ENCODE results near the gene TRMT44. TPM values are rescaled to one million over a fixed set of nuclear protein-coding genes. Genes with fewer than 3 reads are reported as not detected.
"Not testable (repeated sequence)": the region's sequence is repeated elsewhere in the genome, so short reads cannot be mapped to it uniquely, and the experiment has no call there.

TRMT44 gene
- polyA plus RNA-seq, 4 donors, result 4.7 to 11.6 (median 5.2) TPM

- Histone ChIP-seq H3K9me3 (ENCODE audit: control insufficient read depth in 2 of 2, insufficient read depth in 1 of 2, low read depth in 1 of 2, low read length in 1 of 2) (no peaks in the 10 kb centered on the region), H3K36me3 (ENCODE audit: control insufficient read depth in 3 of 3, insufficient read depth in 2 of 3, low read depth in 1 of 3, low read length in 3 of 3) (peaks cover 2 to 67% (median 17%) of the 10 kb centered on the region in 3 donors), H3K4me1 (ENCODE audit: control insufficient read depth in 3 of 3, insufficient read depth in 2 of 3, low read depth in 1 of 3, low read length in 2 of 3) (no peaks in the 10 kb centered on the region), H3K27ac (ENCODE audit: low read depth in 1 of 3, low read length in 2 of 3) (no peak overlapping the region), H3K4me3 (ENCODE audit: low read depth in 1 of 3, low read length in 3 of 3) (no peak overlapping the region), H3K27me3 (ENCODE audit: control insufficient read depth in 3 of 3, insufficient read depth in 3 of 3, low read length in 3 of 3) (no peaks in the 10 kb centered on the region)
- FAIRE-seq, result no peak
- WGBS, 3 donors, result 40 to 45% (median 43%) methylated on average over 12 of the region's 12 CpGs
- peak; percentile 43 to 71 for DNase-seq
These were observed 37.3 kb upstream of the TRMT44 start for GRCh38 chr4:8403173-8403753.

- H3K4me3 ChIP-seq (ENCODE audit: low read depth in 1 of 3, low read length in 3 of 3), result no peak overlapping the region
- WGBS, 3 donors, result 79 to 89% (median 84%) methylated on average over 13 of the region's 13 CpGs
- no peak for DNase-seq
- peaks cover 2 to 70% (median 14%) of the 10 kb centered on the region in 3 donors for H3K36me3 ChIP-seq (ENCODE audit: control insufficient read depth in 3 of 3, insufficient read depth in 2 of 3, low read depth in 1 of 3, low read length in 3 of 3)
- H3K9me3 ChIP-seq (ENCODE audit: control insufficient read depth in 2 of 2, insufficient read depth in 1 of 2, low read depth in 1 of 2, low read length in 1 of 2), result no peaks in the 10 kb centered on the region
- H3K27me3 ChIP-seq (ENCODE audit: control insufficient read depth in 3 of 3, insufficient read depth in 3 of 3, low read length in 3 of 3), result no peaks in the 10 kb centered on the region
- H3K4me1 ChIP-seq (ENCODE audit: control insufficient read depth in 3 of 3, insufficient read depth in 2 of 3, low read depth in 1 of 3, low read length in 2 of 3), result no peaks in the 10 kb centered on the region
- no peak for FAIRE-seq
- H3K27ac ChIP-seq (ENCODE audit: low read depth in 1 of 3, low read length in 2 of 3), result no peak overlapping the region
These were observed 36.6 kb upstream of the TRMT44 start for GRCh38 chr4:8403976-8404375.

GRCh38 chr4:8404791-8405515 is 35.6 kb upstream of the TRMT44 start:
- DNase-seq (no peak), FAIRE-seq (no peak)
- no peak overlapping the region for H3K27ac ChIP-seq (ENCODE audit: low read depth in 1 of 3, low read length in 2 of 3)
- 89 to 91% (median 91%) methylated on average over 14 of the region's 14 CpGs for WGBS, 3 donors
- no peaks in the 10 kb centered on the region for H3K9me3 ChIP-seq (ENCODE audit: control insufficient read depth in 2 of 2, insufficient read depth in 1 of 2, low read depth in 1 of 2, low read length in 1 of 2)
- no peaks in the 10 kb centered on the region for H3K4me1 ChIP-seq (ENCODE audit: control insufficient read depth in 3 of 3, insufficient read depth in 2 of 3, low read depth in 1 of 3, low read length in 2 of 3)
- no peak overlapping the region for H3K4me3 ChIP-seq (ENCODE audit: low read depth in 1 of 3, low read length in 3 of 3)
- H3K27me3 ChIP-seq (ENCODE audit: control insufficient read depth in 3 of 3, insufficient read depth in 3 of 3, low read length in 3 of 3), result no peaks in the 10 kb centered on the region
- peaks cover 5 to 73% (median 14%) of the 10 kb centered on the region in 3 donors for H3K36me3 ChIP-seq (ENCODE audit: control insufficient read depth in 3 of 3, insufficient read depth in 2 of 3, low read depth in 1 of 3, low read length in 3 of 3)

GRCh38 chr4:8405516-8405875 is 35.1 kb upstream of the TRMT44 start:
- DNase-seq, result no peak
- 93 to 96% (median 94%) methylated on average over 9 of the region's 9 CpGs for WGBS, 3 donors
- H3K27ac ChIP-seq (ENCODE audit: low read depth in 1 of 3, low read length in 2 of 3), result no peak overlapping the region
- no peaks in the 10 kb centered on the region for H3K9me3 ChIP-seq (ENCODE audit: control insufficient read depth in 2 of 2, insufficient read depth in 1 of 2, low read depth in 1 of 2, low read length in 1 of 2)
- H3K27me3 ChIP-seq (ENCODE audit: control insufficient read depth in 3 of 3, insufficient read depth in 3 of 3, low read length in 3 of 3), result no peaks in the 10 kb centered on the region
- H3K36me3 ChIP-seq (ENCODE audit: control insufficient read depth in 3 of 3, insufficient read depth in 2 of 3, low read depth in 1 of 3, low read length in 3 of 3), result peaks cover 5 to 75% (median 14%) of the 10 kb centered on the region in 3 donors
- no peak overlapping the region for H3K4me3 ChIP-seq (ENCODE audit: low read depth in 1 of 3, low read length in 3 of 3)
- H3K4me1 ChIP-seq (ENCODE audit: control insufficient read depth in 3 of 3, insufficient read depth in 2 of 3, low read depth in 1 of 3, low read length in 2 of 3), result no peaks in the 10 kb centered on the region
- no peak for FAIRE-seq

GRCh38 chr4:8406887-8407286 is 33.7 kb upstream of the TRMT44 start:
- peaks cover 5 to 80% (median 14%) of the 10 kb centered on the region in 3 donors for H3K36me3 ChIP-seq (ENCODE audit: control insufficient read depth in 3 of 3, insufficient read depth in 2 of 3, low read depth in 1 of 3, low read length in 3 of 3)
- DNase-seq; H3K4me1 ChIP-seq (ENCODE audit: control insufficient read depth in 3 of 3, insufficient read depth in 2 of 3, low read depth in 1 of 3, low read length in 2 of 3); H3K4me3 ChIP-seq (ENCODE audit: low read depth in 1 of 3, low read length in 3 of 3); H3K27ac ChIP-seq (ENCODE audit: low read depth in 1 of 3, low read length in 2 of 3); H3K9me3 ChIP-seq (ENCODE audit: control insufficient read depth in 2 of 2, insufficient read depth in 1 of 2, low read depth in 1 of 2, low read length in 1 of 2); FAIRE-seq; H3K27me3 ChIP-seq (ENCODE audit: control insufficient read depth in 3 of 3, insufficient read depth in 3 of 3, low read length in 3 of 3): not testable (repeated sequence)
- 80 to 95% (median 81%) methylated on average over 7 of the region's 7 CpGs for WGBS, 3 donors

GRCh38 chr4:8407316-8407715 is 33.3 kb upstream of the TRMT44 start:
- no peaks in the 10 kb centered on the region for H3K27me3 ChIP-seq (ENCODE audit: control insufficient read depth in 3 of 3, insufficient read depth in 3 of 3, low read length in 3 of 3)
- no peaks in the 10 kb centered on the region for H3K9me3 ChIP-seq (ENCODE audit: control insufficient read depth in 2 of 2, insufficient read depth in 1 of 2, low read depth in 1 of 2, low read length in 1 of 2)
- no peak overlapping the region for H3K27ac ChIP-seq (ENCODE audit: low read depth in 1 of 3, low read length in 2 of 3)
- WGBS, 3 donors, result 96 to 98% (median 97%) methylated on average over 14 of the region's 14 CpGs
- FAIRE-seq (no peak), DNase-seq (no peak)
- H3K4me1 ChIP-seq (ENCODE audit: control insufficient read depth in 3 of 3, insufficient read depth in 2 of 3, low read depth in 1 of 3, low read length in 2 of 3), result no peaks in the 10 kb centered on the region
- H3K36me3 ChIP-seq (ENCODE audit: control insufficient read depth in 3 of 3, insufficient read depth in 2 of 3, low read depth in 1 of 3, low read length in 3 of 3), result peaks cover 5 to 79% (median 11%) of the 10 kb centered on the region in 3 donors
- no peak overlapping the region for H3K4me3 ChIP-seq (ENCODE audit: low read depth in 1 of 3, low read length in 3 of 3)

GRCh38 chr4:8407756-8408155 is 32.8 kb upstream of the TRMT44 start:
- FAIRE-seq, result no peak
- no peak overlapping the region for H3K27ac ChIP-seq (ENCODE audit: low read depth in 1 of 3, low read length in 2 of 3)
- H3K36me3 ChIP-seq (ENCODE audit: control insufficient read depth in 3 of 3, insufficient read depth in 2 of 3, low read depth in 1 of 3, low read length in 3 of 3), result peaks cover 4 to 77% (median 11%) of the 10 kb centered on the region in 3 donors

GRCh38 chr4:8409264-8410065 is 31.1 kb upstream of the TRMT44 start:
- no peaks in the 10 kb centered on the region for H3K27me3 ChIP-seq (ENCODE audit: control insufficient read depth in 3 of 3, insufficient read depth in 3 of 3, low read length in 3 of 3)
- FAIRE-seq, result no peak
- 70 to 75% (median 73%) methylated on average over 16 to 17 of the region's 17 CpGs for WGBS, 3 donors
- DNase-seq, result peak in 1 of 2 donors; percentile 31
- H3K9me3 ChIP-seq (ENCODE audit: control insufficient read depth in 2 of 2, insufficient read depth in 1 of 2, low read depth in 1 of 2, low read length in 1 of 2), result no peaks in the 10 kb centered on the region
- no peak overlapping the region for H3K27ac ChIP-seq (ENCODE audit: low read depth in 1 of 3, low read length in 2 of 3)
- H3K36me3 ChIP-seq (ENCODE audit: control insufficient read depth in 3 of 3, insufficient read depth in 2 of 3, low read depth in 1 of 3, low read length in 3 of 3), result peaks cover 8 to 78% (median 8%) of the 10 kb centered on the region in 3 donors
- no peaks in the 10 kb centered on the region for H3K4me1 ChIP-seq (ENCODE audit: control insufficient read depth in 3 of 3, insufficient read depth in 2 of 3, low read depth in 1 of 3, low read length in 2 of 3)
- H3K4me3 ChIP-seq (ENCODE audit: low read depth in 1 of 3, low read length in 3 of 3), result no peak overlapping the region

More at GRCh38 chr4:8407756-8408155, 32.8 kb upstream of the TRMT44 start:
- Histone ChIP-seq H3K4me3 (ENCODE audit: low read depth in 1 of 3, low read length in 3 of 3) (no peak overlapping the region), H3K27me3 (ENCODE audit: control insufficient read depth in 3 of 3, insufficient read depth in 3 of 3, low read length in 3 of 3) (no peaks in the 10 kb centered on the region), H3K4me1 (ENCODE audit: control insufficient read depth in 3 of 3, insufficient read depth in 2 of 3, low read depth in 1 of 3, low read length in 2 of 3) (no peaks in the 10 kb centered on the region), H3K9me3 (ENCODE audit: control insufficient read depth in 2 of 2, insufficient read depth in 1 of 2, low read depth in 1 of 2, low read length in 1 of 2) (no peaks in the 10 kb centered on the region)
- no peak for DNase-seq
- 93 to 96% (median 93%) methylated on average over 9 of the region's 9 CpGs for WGBS, 3 donors
